NCI-H2081 treated with DMSO at 0.1 percent for 48 hours (cell line): Measurements from ENCODE around the gene EPSTI1.

ENCODE experiments used
- DNase-seq: peaks from one replicate; lab custom pipeline; 2025; lab: John Stamatoyannopoulos, UW

EPSTI1 gene

DNA sequence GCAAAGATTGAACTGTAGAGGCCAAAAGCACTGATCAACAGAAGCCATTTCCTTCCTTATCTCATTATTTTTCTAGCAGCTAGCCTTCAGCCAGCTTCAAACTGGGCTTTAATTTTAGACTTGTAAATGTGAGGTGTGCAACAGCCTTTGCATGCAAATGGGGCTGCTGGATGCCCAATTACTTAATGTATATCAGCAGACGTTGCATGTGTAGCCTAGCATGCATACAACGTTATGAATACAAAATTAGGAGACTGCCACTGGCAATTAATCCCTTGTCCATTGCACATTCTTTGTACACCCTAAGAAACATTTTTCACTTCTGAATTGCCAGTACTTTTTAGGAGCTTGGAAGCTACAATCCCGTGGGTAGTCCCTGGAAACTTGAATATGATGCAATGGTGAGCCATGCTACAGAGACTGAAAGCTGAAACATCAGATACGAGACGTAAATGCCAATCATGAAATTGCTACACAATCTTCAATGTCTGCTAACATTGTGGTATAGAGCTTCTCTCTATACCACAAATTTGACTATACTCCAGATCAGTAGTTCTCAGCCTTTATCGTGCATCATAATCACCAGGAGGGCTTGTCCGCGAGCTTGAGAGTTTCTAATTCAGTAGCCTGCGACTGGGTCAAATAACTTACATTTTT, 20.2 kb downstream of the EPSTI1 start:
- no peak for DNase-seq

DNA sequence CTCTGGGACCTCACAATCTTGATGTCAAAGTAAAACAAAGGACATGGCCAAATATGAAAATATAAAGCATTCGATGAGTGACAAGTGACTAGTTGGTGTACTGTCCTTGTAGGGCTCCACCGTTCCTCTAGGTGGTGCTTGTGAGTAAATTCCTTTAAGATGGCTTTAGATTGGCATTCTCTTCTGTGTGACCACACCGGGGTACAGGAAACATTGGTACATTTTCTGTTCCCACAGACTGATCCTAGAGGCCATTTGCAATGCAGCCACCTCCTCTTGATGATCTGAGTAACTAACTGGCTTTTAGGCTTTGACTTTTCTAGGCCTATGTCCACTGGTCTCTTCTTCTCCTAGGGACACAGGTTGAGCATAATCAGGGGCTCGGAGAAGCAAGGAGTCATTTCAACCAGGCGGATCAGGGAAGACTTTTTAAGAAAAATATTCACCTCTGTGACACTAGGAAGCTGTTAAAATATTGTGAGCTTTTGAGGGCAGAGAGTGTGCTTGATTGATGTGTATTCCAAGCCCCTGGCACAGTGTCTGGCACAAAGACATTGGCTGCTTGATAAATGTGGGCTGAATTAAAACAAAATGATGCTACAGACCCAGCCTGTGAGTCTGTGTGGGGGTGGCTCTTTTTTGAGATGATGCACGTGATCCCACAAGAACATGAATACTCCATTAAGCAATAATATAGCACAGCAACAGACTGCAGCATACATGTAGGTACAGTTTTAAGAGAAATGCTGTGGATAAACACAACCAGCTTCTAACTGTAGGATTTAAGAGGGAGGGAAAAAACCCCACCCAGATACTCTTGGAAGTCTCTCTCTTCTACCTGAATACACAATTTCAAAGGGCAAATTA, 21.0 kb downstream of the EPSTI1 start:
- no peak for DNase-seq

DNA sequence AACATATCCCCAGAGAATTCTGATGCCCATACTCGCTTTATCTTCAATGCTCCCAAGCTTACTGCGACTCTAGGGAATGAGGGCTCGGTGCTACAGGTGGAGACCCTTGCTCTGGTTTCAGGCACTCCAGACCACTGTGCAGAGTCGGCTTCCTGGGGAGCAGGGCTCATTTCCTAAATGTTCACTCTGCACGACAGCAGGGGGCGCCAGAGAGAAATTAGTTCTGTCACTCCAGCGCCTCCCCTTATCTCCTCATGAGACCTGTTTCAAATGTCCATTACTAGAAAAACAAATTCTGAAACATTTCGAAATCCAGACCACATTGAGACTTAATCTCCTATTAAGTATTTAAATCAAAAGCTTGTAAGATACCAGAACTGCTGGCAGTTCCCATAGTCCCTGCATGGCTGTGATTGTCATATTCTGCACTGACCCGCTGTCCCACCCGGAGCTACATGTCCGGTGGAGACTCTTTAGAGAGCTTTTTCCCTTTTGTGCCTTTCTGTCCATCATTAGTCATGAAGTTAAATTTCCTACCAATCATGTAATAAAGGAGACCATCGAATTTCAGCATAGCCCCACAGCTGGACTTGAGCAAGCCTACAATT, 22.4 kb downstream of the EPSTI1 start:
- no peak for DNase-seq

DNA sequence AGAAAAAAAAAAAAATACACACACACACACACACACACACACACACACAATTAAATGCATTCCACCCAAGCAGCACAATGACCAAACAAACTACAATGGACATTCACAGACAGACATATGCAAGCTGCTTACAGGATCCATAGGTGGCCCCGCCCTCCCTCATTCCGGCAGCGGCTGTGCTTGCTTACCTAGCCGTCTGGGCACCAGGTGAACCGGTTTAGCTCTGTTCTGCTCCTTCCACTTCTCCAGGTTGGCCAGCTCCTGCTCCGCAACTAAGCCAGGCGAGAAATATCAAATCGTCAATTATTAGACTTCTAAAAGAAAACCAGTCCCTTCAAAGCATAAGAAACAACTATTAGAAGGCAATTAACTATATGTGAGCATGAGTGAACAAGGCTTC, 23.1 kb downstream of the EPSTI1 start:
- no peak for DNase-seq

DNA sequence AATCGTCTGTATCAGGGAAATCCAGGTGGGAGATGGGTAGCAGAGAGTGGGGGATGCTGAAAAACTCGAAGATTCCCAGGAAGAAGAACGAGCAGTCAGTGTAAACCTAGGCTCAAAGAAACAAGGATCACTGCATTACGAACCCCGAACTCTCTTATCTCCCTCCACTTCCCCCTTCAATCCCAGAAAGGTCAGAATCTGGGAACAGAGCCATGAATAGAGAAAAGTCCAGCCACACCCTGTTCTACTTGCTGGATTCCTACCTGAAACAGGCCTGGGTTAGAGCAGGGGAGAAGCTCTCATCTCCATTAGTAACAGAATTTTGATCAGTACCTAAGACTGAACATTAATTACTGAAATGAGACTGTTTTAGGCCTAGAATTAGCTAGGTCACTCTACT, 24.4 kb downstream of the EPSTI1 start:
- DNase-seq: no peak

DNA sequence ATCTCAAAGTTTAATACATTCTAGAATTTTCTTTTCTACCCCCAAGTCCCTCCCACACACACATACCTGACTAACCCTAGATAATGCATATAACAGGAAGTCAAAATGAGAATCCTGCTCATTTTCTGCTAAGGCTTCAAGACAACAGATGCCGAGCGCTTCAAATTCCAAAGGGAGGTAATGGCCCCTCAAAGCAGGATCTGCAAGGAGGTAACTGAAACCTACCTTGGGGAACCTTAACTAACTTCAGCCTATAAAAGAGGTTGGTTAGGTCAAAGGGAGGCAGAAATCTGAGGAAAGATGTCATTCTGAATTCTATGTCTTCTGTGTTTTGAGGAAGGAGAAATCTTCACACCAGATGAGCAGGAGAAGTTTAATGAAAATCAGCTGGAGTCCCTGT, 26.8 kb downstream of the EPSTI1 start:
- DNase-seq: no peak

DNA sequence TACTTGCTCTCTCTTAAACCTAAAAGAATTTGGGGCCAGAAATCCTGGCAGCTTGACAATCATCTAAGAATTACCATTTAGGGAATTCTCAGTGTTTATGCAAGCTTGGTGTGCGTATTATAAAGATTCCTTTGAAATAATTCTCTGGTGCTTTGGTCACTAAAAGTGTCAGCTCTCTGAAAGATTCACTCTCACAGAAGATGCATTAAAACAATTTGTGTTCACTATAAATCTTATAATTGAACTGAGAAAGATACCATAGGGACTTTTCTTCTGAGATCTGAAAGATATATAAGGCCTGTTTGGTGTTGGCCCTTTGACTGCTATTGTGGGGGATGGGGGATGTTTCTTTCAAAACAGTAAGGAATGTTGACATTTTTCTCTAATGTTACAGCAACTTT, 27.3 kb downstream of the EPSTI1 start:
- DNase-seq: no peak

DNA sequence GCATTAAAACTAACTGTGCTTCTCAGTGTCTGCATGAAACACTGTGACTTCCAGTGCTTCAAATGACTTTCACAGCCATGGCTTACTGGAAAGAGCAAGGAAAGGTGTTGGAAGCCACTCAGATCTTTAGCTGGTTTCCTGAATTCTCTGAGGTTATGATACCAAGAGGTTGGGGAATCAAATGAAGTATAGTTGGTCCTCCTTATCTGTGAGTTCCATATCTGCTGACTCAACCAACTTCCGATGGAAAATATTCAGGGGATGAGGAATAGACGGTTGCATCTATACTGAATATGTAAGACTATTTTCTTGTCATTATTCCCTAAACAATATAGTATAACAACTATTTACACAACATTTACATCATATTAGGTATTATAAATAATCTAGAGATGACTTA, 32.4 kb downstream of the EPSTI1 start:
- no peak for DNase-seq

DNA sequence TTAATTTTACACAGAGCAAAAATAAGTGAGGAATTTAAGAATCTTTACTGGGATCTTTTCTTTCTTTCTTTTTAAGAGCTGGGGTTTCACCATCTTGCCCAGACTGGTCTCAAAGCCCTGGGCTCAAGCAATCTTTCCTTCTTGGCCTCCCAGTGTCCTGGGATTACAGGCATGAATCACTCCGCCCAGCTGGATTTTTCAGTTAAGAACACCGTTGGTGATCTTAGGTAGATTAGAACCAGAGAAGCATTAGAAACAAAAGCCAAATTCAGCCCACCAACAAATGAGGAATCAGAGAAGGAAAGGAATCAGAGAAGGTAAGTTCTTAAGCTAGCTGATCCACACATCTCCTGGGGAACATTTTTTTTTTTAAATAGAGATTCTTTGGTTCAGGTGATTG, 34.2 kb downstream of the EPSTI1 start:
- DNase-seq: no peak

DNA sequence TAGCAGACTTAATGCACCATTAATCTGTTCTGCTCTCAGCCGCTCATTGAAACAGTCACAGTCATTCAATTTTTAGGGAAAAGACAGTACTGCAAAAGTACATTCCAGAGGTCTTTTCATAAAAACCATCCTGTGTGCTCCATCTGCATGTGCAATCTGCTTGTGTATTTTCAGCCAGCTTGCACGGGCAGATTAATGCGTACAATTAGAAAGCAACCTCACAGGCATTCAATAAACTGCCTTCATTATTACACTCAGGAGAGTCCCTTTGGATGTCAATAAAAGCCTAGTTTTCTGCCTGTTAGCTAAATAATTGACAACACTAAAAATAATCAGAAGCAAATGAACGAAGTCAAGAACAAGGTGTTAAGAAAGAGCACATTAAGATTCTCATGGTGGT, 41.9 kb downstream of the EPSTI1 start:
- DNase-seq: no peak

DNA sequence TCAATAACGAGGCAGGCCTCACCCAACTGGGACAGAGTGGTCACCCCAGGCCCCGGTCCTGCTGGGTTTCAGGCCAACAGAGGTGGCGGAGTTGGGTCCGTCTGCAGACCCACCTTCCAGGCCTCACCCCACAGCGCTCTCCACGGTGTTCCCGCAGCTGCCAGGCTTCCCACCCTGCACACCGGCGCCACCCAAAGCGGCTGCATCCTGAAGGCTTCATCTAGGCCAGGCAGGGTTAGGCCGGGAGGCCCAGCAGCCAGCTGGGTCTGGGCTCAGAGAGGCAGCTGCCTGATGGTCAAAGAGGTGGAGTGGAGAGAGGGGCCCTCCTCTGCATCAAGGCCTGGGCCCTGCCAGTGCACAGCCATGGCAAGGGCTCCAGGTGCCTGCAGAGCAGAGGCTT, 44.1 kb downstream of the EPSTI1 start:
- no peak for DNase-seq

DNA sequence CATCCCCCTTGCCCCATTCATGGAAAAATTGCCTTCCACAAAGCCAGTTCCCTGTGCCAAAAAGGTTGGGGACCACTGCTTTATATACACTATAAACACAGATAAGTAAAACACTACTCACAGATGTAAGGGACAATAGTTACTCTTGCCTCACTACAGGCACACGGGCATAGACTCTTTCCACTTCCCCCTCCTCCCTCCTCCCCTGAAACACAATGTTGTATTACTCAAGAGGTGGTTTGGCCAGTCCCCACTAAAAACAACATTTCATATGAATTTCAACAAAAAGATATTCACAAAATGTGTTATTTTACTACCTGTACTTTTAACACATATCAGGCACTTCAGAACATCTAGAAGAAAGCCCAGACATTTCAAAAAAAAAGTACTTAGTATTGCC, 45.1 kb downstream of the EPSTI1 start:
- no peak for DNase-seq

DNA sequence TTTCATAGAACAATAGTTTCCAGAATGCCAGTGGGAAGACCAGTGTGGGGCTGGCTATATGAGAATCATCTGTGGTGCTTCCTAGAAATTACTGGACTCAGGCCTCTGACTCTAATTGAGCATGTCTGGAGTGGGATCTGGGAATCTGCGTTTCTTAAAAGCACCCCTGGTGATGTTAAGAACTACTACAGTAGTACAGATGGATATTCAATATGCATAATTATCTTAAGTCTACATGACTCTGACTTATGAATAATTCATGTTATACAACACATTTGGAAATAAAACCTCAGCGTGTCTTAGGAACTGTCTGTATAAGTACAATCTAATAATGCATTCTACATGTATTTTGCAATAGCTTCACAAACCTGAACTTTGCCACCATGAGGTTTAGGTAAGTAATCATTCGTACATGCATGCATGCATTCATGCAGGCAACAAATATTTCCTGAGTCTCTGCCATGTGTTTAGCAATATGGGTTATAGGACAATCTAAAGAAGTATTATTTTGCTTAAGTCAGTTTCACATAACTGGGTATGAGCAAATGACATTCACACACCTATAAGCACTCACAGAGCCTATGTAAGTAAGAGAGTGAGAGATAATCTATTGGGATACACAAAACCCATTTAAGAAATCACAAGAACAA, 62.0 kb downstream of the EPSTI1 start:
- DNase-seq: no peak

DNA sequence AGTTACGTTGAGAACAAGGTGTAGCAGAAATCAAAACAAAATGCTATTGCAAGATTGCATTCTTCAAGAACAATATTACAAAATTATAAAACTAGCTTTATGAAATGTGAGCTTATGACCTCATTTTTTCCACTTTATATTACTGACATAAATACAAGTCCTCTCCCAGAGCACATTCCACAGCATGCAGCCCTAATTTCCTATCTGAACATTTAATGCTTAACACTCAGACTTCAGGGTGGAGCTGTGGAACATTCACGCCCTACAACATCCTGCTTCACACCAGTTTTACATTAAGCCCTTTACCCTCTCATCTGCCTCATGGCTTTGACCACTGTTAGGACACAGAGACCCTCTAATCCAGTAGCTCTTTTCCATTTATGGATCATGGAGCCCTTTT, 65.5 kb downstream of the EPSTI1 start:
- no peak for DNase-seq

DNA sequence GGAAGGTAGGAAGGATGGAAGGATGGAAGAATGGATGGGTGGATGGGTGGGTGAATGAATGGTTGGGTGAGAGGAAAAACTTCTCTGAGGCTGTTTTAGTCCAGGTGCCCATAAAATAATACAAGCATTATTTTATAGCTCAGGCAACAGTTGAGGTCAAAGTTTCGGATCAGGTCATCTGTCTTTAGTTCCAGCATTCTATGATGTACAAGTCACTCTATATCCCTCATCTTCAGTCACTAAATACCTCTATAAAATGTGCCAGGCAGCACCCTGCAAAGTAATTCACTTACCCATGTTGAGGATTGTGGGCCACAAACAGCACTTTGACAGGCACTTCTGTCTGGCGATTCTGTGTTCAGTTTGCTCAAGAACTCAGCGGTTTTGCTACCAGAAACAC, 66.0 kb downstream of the EPSTI1 start:
- DNase-seq: no peak

DNA sequence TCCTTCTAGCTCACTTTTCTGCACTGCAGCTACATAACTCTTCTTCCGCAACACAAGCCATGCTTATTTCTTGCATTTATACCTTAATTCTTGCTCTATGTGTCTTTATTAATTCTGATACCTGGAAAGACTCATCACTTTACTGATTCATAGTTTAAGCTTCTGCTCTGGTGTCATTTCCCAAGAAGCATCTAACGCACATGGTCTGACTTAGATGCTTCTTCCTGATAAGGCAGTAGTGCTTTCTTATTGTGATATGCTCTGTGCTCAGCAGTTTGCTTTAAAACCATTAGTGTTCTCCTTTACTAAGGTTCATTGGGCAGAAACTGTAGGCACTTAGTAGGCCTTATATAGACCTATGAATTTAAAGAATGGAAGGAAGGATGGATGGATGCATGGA, 66.4 kb downstream of the EPSTI1 start:
- DNase-seq: no peak

DNA sequence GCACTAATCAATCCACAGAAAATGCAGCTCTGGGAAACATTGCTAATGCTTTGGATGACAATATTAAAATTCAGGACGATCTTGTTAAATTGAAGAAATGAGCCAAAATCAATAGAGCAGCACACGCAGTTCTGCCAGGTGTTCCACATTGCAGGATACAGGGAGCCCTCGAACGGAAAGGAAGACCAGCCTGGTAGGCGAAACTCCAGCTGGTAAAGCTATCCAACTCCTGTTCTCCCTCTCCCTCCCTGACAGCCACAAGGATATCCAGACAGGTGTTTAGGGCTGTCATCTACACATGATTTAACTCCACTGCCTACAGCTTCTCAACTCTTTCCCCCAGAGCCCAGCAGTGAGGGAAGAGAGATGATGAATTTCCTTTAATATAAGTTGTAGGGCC, 67.7 kb downstream of the EPSTI1 start:
- peak; percentile 5 for DNase-seq

DNA sequence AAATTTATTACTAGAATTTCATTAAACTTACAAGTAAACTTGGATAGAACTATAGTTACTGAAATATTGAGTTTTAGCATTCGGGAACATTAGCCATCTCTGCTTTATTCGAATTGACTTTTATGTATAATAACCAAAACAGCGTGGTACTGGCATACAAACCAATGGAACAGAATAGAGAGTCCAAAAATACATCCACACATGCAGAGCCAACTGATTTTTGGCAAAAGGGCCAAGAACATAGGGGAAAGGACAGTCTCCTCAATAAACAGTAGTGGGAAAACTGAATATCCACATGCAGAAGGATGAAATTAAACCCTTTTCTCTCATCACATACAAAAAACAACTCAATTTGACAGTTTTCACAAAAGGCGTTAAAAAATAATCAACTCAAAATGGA, 84.3 kb downstream of the EPSTI1 start:
- no peak for DNase-seq

DNA sequence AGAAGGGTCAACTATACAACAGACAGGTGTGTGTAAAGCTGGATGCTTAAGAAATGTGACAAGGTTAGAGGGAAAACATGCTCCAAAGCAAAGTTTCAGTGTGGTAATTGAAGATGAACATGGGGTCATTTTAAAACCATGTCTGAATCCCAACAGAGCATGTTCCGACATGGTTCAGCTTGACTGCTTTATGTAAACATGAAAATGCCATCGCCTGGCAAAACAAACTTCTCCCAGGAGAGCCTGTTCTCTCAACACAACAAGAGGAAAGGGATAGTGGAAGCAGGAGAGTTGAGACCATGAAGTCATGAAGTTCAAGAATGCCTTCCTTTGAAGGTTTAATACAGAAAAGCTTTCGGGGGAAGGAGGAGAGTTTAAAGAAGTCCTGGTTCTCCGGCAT, 85.8 kb downstream of the EPSTI1 start:
- no peak for DNase-seq

DNA sequence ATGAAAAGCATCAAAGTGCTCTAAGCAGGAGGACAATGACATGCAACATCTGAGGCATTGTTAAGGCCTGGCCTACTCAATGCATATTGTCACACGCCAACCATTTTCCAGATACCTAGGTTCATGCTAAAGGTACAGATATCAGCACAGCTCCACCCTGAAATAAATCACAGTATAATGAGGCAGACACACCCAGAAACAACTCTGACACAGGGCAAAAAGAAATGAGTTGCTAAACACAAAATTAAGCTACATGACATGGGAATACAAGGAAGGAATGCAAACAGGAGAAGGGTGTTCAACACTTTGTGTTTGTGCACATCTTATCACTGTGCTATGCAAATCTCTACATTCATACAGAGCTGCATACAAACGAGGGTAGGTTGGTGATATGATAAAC, 86.5 kb downstream of the EPSTI1 start:
- no peak for DNase-seq

DNA sequence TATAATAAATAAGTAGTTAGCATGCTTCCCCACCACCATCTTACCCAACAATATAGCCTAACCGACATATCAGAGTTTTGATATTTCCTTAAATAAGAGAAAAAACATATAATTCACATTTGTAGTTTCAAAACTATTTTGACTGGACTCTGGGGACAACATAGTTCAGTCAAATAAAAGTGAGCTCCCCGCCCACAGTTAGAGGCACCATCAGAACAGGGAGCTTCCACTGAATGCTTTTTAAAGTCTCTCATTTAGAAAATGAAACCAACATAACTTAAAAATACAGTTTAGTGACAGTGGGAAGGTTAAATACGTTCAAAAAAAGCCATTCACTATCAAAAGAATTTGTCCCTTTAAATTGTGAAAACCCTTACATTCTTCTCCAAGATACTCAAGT, 92.8 kb downstream of the EPSTI1 start:
- DNase-seq: no peak

DNA sequence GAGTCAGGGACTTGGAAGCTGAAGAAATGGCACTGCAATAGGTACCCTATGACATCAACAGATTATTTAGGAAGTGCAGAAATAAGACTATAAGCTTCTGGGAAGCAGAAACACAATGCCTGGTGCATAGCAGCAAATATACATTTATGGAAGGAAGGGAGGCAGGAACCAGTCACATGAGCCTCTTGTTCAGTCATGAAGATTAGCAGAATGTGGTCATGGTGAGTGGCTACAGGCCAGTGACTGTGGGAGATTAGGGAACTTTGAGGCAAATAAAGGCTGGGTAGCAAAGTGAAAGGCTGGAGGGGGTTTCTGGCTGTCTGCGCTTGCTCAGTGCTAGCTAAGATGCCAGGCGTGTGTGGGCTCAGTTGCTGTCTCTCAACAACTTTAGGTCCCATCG, 96.3 kb downstream of the EPSTI1 start:
- DNase-seq: no peak

DNA sequence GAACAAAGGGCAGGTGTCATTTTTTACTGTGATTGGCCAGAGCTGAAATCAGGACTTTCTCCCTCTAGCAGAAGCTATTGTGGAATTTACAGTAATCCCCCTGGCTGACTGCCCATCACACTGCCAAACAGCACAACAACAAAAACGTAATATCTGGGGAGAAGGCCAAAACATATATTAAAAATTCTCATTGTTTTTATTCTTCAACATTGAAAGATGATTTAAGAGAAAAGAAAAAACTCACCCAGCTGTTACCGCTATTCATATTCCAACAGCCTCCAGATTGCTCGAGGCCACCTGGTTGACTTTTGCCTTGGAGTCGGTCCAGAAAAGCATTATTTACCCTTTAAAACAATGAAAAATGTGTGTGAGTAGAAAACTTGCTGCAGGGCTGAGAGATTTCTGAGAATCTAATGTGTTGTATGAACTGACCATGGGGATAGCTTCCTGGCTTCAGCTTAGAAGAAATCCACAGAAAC, 97.2 kb downstream of the EPSTI1 start:
- DNase-seq: peak; percentile 36
